ENCODE results near the gene QRICH2. TPM values are rescaled to one million over a fixed set of nuclear protein-coding genes. Genes with fewer than 3 reads are reported as not detected.

The QRICH2 gene
- total RNA-seq, 4 donors from 2014 or later: 0.59 to 2.4 (median 1.1) TPM

GRCh38 chr17:76271669-76272540, 36.2 kb downstream of the QRICH2 start:
- intact Hi-C loops (cut with DNase I; ENCODE audit: low total_unique reads): no loop called here
- Histone ChIP-seq H3K4me1 (peaks cover 57 to 61% of the 10 kb centered on the region in 2 donors), H3K27ac (peak overlapping the region; percentile 90 to 98 (median 95))

DNA sequence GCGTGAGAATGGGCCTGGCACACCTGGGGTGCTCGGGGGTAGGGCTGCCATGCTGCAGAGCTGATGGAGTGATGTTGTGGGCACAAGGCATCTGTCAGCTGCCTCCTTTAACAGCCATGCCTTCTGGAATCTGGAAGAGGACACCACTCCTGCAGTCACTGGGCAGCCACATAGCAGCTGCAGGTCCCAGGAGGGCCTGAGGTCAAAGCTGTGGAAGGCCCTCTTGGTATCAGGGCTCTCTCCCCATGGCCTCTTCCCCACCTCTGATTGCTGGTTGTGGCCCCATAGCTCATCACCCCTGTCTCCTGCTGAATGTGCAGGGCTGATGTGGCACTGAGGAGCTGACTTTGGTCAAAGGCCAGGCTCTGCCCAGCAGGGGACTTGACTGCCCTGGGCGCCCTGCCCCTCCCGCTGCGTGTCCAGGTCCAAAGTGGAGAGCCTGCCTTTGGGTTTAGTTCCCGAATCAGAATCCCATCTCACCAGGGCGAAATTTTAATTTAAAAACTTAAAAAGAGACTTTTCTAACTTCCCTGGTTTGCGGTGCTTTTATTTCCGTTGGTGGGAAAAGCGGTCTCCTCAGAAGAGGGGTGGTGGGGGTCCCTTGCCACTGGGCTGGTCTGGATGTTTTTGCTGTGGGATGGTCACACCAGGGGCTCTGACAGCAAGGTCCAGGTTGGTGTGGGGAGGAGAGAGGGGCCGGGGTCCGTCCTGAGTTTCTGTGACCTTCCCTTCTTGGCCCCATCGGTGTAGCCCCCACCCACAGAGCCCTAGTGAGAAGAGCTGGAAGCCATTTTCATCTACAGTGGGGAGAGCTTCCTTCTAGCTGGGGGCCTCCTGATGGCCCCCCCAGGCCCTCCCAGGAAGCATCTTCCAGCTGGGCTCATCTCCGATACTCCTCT, 37.1 kb downstream of the QRICH2 start:
- peaks cover 63 to 64% of the 10 kb centered on the region in 2 donors for H3K4me1 ChIP-seq
- ATAC-seq (peak; percentile 18 to 34), DNase-seq (peak in 1 of 2 donors; percentile 79)
- intact Hi-C loops (cut with DNase I; ENCODE audit: low total_unique reads): no loop called here
- no peaks in the 10 kb centered on the region for H3K36me3 ChIP-seq
- peak overlapping the region in 1 of 4 donors; percentile 41 for H3K4me3 ChIP-seq
- H3K27ac ChIP-seq: peak overlapping the region; percentile 90 to 98 (median 95)
- no peaks in the 10 kb centered on the region for H3K27me3 ChIP-seq
- H3K9me3 ChIP-seq: no peaks in the 10 kb centered on the region
- in situ Hi-C loops (cut with MboI; ENCODE audit: low sequenced_read_pairs in 4 of 4): no loop called here
- TF ChIP-seq CTCF (IDR thresholded peaks at IDR 0.05 in 4 of 5, conservative IDR thresholded peaks at IDR 0.05 in 1 of 5) (no peak), POLR2A (IDR thresholded peaks at IDR 0.05) (peak; percentile 40 to 45)

More at GRCh38 chr17:76271669-76272540, 36.2 kb downstream of the QRICH2 start:
- ATAC-seq (no peak), DNase-seq (no peak)
- TF ChIP-seq CTCF (IDR thresholded peaks at IDR 0.05 in 4 of 5, conservative IDR thresholded peaks at IDR 0.05 in 1 of 5): no peak
- no peak for TF ChIP-seq POLR2A (IDR thresholded peaks at IDR 0.05)
- in situ Hi-C loops (cut with MboI; ENCODE audit: low sequenced_read_pairs in 4 of 4): no loop called here
- no peaks in the 10 kb centered on the region for H3K9me3 ChIP-seq
- no peaks in the 10 kb centered on the region for H3K27me3 ChIP-seq
- H3K36me3 ChIP-seq: no peaks in the 10 kb centered on the region
- H3K4me3 ChIP-seq: peak overlapping the region; percentile 2 to 41 (median 26)

DNA sequence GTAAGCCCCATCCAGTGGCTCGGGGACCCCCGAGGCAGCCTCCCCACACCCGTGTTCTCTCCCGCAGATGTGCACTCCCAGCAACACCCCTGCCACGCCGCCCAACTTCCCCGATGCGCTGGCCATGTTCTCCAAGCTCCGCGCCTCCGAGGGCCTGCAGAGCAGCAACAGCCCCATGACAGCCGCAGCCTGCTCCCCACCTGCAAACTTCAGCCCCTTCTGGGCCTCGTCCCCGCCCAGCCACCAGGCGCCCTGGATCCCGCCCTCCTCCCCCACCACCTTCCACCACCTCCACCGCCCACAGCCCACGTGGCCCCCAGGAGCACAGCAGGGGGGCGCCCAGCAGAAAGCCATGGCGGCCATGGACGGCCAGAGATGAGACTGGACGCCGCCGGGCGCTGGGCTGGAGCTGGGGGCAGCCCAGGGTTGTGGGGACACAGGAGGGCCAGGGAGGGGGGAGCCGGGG, 37.9 kb downstream of the QRICH2 start:
- H3K4me3 ChIP-seq: peak overlapping the region in 1 of 4 donors; percentile 81
- no peaks in the 10 kb centered on the region for H3K27me3 ChIP-seq
- in situ Hi-C loops (cut with MboI; ENCODE audit: low sequenced_read_pairs in 4 of 4): no loop called here
- peaks cover 63 to 64% of the 10 kb centered on the region in 2 donors for H3K4me1 ChIP-seq
- DNase-seq (no peak), ATAC-seq (no peak)
- no peaks in the 10 kb centered on the region for H3K9me3 ChIP-seq
- TF ChIP-seq POLR2A (IDR thresholded peaks at IDR 0.05) (no peak), CTCF (IDR thresholded peaks at IDR 0.05 in 4 of 5, conservative IDR thresholded peaks at IDR 0.05 in 1 of 5) (no peak)
- H3K36me3 ChIP-seq: no peaks in the 10 kb centered on the region
- intact Hi-C loops (cut with DNase I; ENCODE audit: low total_unique reads): no loop called here
- peak overlapping the region; percentile 90 to 98 (median 95) for H3K27ac ChIP-seq
